Body of pancreas (tissue), 4 donors: Measurements from ENCODE around the gene FXN.

Experiments used
- CTCF ChIP-seq, 7 experiments: fragments of 450-650 bp in 4 of 7; fragments of 200-600 bp in 3 of 7; sonication (generic) in 3 of 7; IDR thresholded peaks; one replicate each; pipeline ENCODE4 v1.5.1; 2016 to 2019; ENCODE audit warnings: antibody characterized with exemption in 7 of 7
- POLR2A ChIP-seq, 3 donors: fragments of 450-650 bp; IDR thresholded peaks; one replicate each; pipeline ENCODE4 v1.6.1; 2016; ENCODE audit warnings: antibody characterized with exemption in 3 of 3, mild to moderate bottlenecking in 2 of 3

DNA sequence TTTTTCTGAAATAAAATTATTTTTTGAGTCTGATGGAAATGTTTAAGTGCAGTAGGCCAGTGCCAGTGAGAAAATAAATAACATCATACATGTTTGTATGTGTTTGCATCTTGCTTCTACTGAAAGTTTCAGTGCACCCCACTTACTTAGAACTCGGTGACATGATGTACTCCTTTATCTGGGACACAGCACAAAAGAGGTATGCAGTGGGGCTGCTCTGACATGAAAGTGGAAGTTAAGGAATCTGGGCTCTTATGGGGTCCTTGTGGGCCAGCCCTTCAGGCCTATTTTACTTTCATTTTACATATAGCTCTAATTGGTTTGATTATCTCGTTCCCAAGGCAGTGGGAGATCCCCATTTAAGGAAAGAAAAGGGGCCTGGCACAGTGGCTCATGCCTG is 39.2 kb downstream of the FXN start:
- TF ChIP-seq CTCF (IDR thresholded peaks at IDR 0.05) (no peak), POLR2A (IDR thresholded peaks at IDR 0.05) (no peak)
